GM12891 (cell line): Measurements from ENCODE around the gene FSTL4.
"Not testable (repeated sequence)": the region's sequence is repeated elsewhere in the genome, so short reads cannot be mapped to it uniquely, and the experiment has no call there.

ENCODE experiments used
- DNase-seq: peaks from one replicate; pipeline ENCODE4 v3.0.0; 2011; ENCODE audit warnings: low spot score; ENCODE audit not compliant: insufficient read length
- FAIRE-seq: peaks from 2 replicates; lab custom pipeline; 2011; peaks lifted over from hg19 to GRCh38; lab: Jason Lieb, UNC
- PAX5 ChIP-seq: IDR thresholded peaks from 2 replicates; pipeline ENCODE4 v1.6.1; 2011; ENCODE audit warnings: low read length, moderate library complexity, mild to moderate bottlenecking; ENCODE audit not compliant: insufficient read depth, severe bottlenecking
- POLR2A ChIP-seq: IDR thresholded peaks from 2 replicates; pipeline ENCODE4 v1.6.1; 2011; ENCODE audit warnings: low read depth, low read length, control low read depth
- POLR2AphosphoS5 ChIP-seq: IDR thresholded peaks from 2 replicates; pipeline ENCODE4 v1.6.1; 2011; ENCODE audit warnings: low read depth, low read length, control low read depth
- POU2F2 ChIP-seq: IDR thresholded peaks from 2 replicates; pipeline ENCODE4 v1.6.1; 2011; ENCODE audit warnings: low read depth, mild to moderate bottlenecking, control low read depth, low read length, moderate library complexity
- SPI1 ChIP-seq: IDR thresholded peaks from 2 replicates; pipeline ENCODE4 v1.6.1; 2011; ENCODE audit warnings: low read depth, low read length, control low read depth
- TAF1 ChIP-seq: IDR thresholded peaks from 2 replicates; pipeline ENCODE4 v1.6.1; 2011; ENCODE audit warnings: low read depth, low read length, control low read depth

The FSTL4 gene

GRCh38 chr5:133189881-133190280 is 422.5 kb downstream of the FSTL4 start:
- no peak for FAIRE-seq
- DNase-seq: no peak

GRCh38 chr5:133179405-133179804 is 432.9 kb downstream of the FSTL4 start:
- no peak for FAIRE-seq
- TF ChIP-seq SPI1 (no peak), POLR2AphosphoS5 (no peak), POU2F2 (no peak), POLR2A (no peak), PAX5 (no peak), TAF1 (no peak)
- DNase-seq: no peak

More at GRCh38 chr5:133189881-133190280, 422.5 kb downstream of the FSTL4 start:
- no peak for TF ChIP-seq POU2F2
- TF ChIP-seq POLR2AphosphoS5: no peak
- TF ChIP-seq PAX5: no peak
- no peak for TF ChIP-seq SPI1
- TF ChIP-seq TAF1: no peak
- TF ChIP-seq POLR2A: no peak

GRCh38 chr5:133170756-133171387 is 441.5 kb downstream of the FSTL4 start:
- peak; percentile 5 for FAIRE-seq
- DNase-seq: not testable (repeated sequence)

- no peak for DNase-seq
- TF ChIP-seq POLR2AphosphoS5 (no peak), SPI1 (no peak), PAX5 (no peak), POLR2A (no peak), POU2F2 (no peak), TAF1 (no peak)
- no peak for FAIRE-seq
These were observed 447.6 kb downstream of the FSTL4 start for GRCh38 chr5:133164759-133165158.

GRCh38 chr5:133163839-133164238 is 448.5 kb downstream of the FSTL4 start:
- no peak for DNase-seq
- no peak for FAIRE-seq
- no peak for TF ChIP-seq TAF1
- TF ChIP-seq POU2F2: no peak
- no peak for TF ChIP-seq SPI1
- TF ChIP-seq PAX5: no peak
- no peak for TF ChIP-seq POLR2AphosphoS5
- TF ChIP-seq POLR2A: no peak

GRCh38 chr5:133159543-133159942 is 452.8 kb downstream of the FSTL4 start:
- no peak for FAIRE-seq
- DNase-seq: no peak
- no peak for TF ChIP-seq POLR2A
- no peak for TF ChIP-seq PAX5
- TF ChIP-seq POU2F2: no peak
- no peak for TF ChIP-seq POLR2AphosphoS5
- TF ChIP-seq TAF1: no peak
- no peak for TF ChIP-seq SPI1

- no peak for TF ChIP-seq POU2F2
- no peak for TF ChIP-seq SPI1
- no peak for TF ChIP-seq POLR2AphosphoS5
- TF ChIP-seq TAF1: no peak
- no peak for TF ChIP-seq POLR2A
- no peak for TF ChIP-seq PAX5
- FAIRE-seq: no peak
These were observed 456.9 kb downstream of the FSTL4 start for GRCh38 chr5:133155326-133155969.

GRCh38 chr5:133154274-133155075 is 457.9 kb downstream of the FSTL4 start:
- no peak for TF ChIP-seq SPI1
- TF ChIP-seq POU2F2: no peak
- TF ChIP-seq POLR2AphosphoS5: no peak
- TF ChIP-seq POLR2A: no peak
- no peak for TF ChIP-seq PAX5
- no peak for TF ChIP-seq TAF1
- DNase-seq (no peak), FAIRE-seq (no peak)

More at GRCh38 chr5:133155326-133155969, 456.9 kb downstream of the FSTL4 start:
- DNase-seq: no peak

- no peak for DNase-seq
- FAIRE-seq: no peak
- TF ChIP-seq POU2F2 (no peak), POLR2AphosphoS5 (no peak), TAF1 (no peak), PAX5 (no peak), POLR2A (no peak), SPI1 (no peak)
These were observed 461.3 kb downstream of the FSTL4 start for GRCh38 chr5:133150909-133151544.
